ENCODE data around the gene HTT. TPM values are rescaled to one million over a fixed set of nuclear protein-coding genes. Genes with fewer than 3 reads are reported as not detected.
A peak's percentile ranks its signal among the peaks of the same experiment; 100 is the strongest.

Gene HTT
- total RNA-seq, 6 donors from 2014 or later, result 55.4 to 170 (median 81.5) TPM

GRCh38 chr4:3276986-3277385, 202.5 kb downstream of the HTT start:
- DNase-seq (peak in 1 of 2 donors; percentile 10), ATAC-seq (ENCODE audit: low FRiP score in 2 of 2) (no peak)
- Histone ChIP-seq H3K4me3 (no peak overlapping the region), H3K27me3 (no peaks in the 10 kb centered on the region), H3K9me3 (no peaks in the 10 kb centered on the region), H3K27ac (no peak overlapping the region), H3K36me3 (no peaks in the 10 kb centered on the region), H3K4me1 (no peaks in the 10 kb centered on the region)
- 82 to 83% methylated on average over 9 of the region's 9 CpGs for WGBS, 2 donors
- TF ChIP-seq EP300 (IDR thresholded peaks at IDR 0.05) (no peak), POLR2A (IDR thresholded peaks at IDR 0.05) (no peak), POLR2AphosphoS5 (IDR thresholded peaks at IDR 0.05) (no peak)
- TF ChIP-seq, protein P1, sequence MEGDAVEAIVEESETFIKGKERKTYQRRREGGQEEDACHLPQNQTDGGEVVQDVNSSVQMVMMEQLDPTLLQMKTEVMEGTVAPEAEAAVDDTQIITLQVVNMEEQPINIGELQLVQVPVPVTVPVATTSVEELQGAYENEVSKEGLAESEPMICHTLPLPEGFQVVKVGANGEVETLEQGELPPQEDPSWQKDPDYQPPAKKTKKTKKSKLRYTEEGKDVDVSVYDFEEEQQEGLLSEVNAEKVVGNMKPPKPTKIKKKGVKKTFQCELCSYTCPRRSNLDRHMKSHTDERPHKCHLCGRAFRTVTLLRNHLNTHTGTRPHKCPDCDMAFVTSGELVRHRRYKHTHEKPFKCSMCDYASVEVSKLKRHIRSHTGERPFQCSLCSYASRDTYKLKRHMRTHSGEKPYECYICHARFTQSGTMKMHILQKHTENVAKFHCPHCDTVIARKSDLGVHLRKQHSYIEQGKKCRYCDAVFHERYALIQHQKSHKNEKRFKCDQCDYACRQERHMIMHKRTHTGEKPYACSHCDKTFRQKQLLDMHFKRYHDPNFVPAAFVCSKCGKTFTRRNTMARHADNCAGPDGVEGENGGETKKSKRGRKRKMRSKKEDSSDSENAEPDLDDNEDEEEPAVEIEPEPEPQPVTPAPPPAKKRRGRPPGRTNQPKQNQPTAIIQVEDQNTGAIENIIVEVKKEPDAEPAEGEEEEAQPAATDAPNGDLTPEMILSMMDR (IDR thresholded peaks at IDR 0.05), result no peak

DNA sequence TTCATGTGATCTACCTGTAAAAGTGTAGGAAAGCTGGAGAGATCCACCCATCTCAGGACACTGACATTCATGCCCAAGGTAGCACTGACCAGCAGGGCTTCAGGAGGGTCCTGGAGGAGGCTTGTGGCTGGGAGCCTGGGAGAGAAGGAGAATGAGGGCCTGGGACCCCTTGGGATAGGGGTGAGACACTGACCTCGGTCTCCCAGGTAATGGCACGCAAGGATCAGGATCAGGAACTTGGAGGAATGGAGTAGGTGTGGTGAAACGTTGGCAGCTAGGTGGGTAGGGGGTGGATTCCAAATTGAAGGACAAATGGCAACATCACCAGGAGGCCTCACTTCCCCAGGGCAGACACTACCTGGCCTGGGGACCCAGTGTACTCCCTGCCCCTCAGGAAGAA, 206.0 kb downstream of the HTT start:
- H3K4me1 ChIP-seq, result no peaks in the 10 kb centered on the region
- DNase-seq, result no peak
- WGBS, 2 donors, result 73 to 89% methylated on average over 3 of the region's 3 CpGs
- ATAC-seq (ENCODE audit: low FRiP score in 2 of 2), result no peak
- H3K9me3 ChIP-seq, result no peaks in the 10 kb centered on the region
- TF ChIP-seq, protein P1 (IDR thresholded peaks at IDR 0.05), result no peak
- TF ChIP-seq POLR2AphosphoS5 (IDR thresholded peaks at IDR 0.05), result no peak
- no peak for TF ChIP-seq EP300 (IDR thresholded peaks at IDR 0.05)
- TF ChIP-seq POLR2A (IDR thresholded peaks at IDR 0.05), result no peak
- no peak overlapping the region for H3K27ac ChIP-seq
- H3K27me3 ChIP-seq, result no peaks in the 10 kb centered on the region
- no peaks in the 10 kb centered on the region for H3K36me3 ChIP-seq
- no peak overlapping the region for H3K4me3 ChIP-seq

DNA sequence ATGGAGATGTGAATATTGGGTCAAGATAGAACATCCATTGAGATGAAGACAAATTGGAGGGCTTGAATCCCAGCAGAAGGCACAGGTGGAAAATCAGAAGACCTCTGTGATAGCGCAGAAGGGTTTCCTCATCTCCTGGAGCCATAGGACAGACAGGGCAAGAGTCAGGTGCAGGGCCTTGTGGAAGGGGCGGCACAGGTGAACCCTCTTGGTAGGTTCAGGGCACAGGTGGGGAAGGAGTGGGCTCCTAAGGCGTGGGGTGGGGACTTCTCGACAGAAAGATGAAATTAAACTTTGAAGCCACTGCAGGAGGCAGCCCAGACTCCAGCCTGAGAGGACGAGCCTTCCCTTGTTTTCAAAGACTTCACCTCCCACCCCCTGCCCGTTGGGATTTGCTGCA, 209.0 kb downstream of the HTT start:
- H3K27ac ChIP-seq, result no peak overlapping the region
- 80 to 82% methylated on average over 6 of the region's 6 CpGs for WGBS, 2 donors
- no peak overlapping the region for H3K4me3 ChIP-seq
- no peaks in the 10 kb centered on the region for H3K27me3 ChIP-seq
- DNase-seq (no peak), ATAC-seq (ENCODE audit: low FRiP score in 2 of 2) (no peak)
- no peaks in the 10 kb centered on the region for H3K9me3 ChIP-seq
- no peaks in the 10 kb centered on the region for H3K36me3 ChIP-seq
- H3K4me1 ChIP-seq, result peaks cover 0 to 18% (median 2%) of the 10 kb centered on the region in 4 donors
- TF ChIP-seq POLR2A (IDR thresholded peaks at IDR 0.05) (no peak), EP300 (IDR thresholded peaks at IDR 0.05) (no peak), POLR2AphosphoS5 (IDR thresholded peaks at IDR 0.05) (no peak)
- TF ChIP-seq, protein P1 (IDR thresholded peaks at IDR 0.05), result no peak

GRCh38 chr4:3283916-3284315, 209.4 kb downstream of the HTT start:
- H3K9me3 ChIP-seq, result no peaks in the 10 kb centered on the region
- peaks cover 0 to 22% (median 2%) of the 10 kb centered on the region in 4 donors for H3K4me1 ChIP-seq
- H3K36me3 ChIP-seq, result no peaks in the 10 kb centered on the region
- ATAC-seq (ENCODE audit: low FRiP score in 2 of 2) (no peak), DNase-seq (peak in 1 of 2 donors; percentile 8)
- H3K4me3 ChIP-seq, result no peak overlapping the region
- no peak overlapping the region for H3K27ac ChIP-seq
- WGBS, 2 donors, result 83 to 90% methylated on average over 9 to 13 of the region's 13 CpGs
- no peaks in the 10 kb centered on the region for H3K27me3 ChIP-seq
- no peak for TF ChIP-seq POLR2A (IDR thresholded peaks at IDR 0.05)
- TF ChIP-seq POLR2AphosphoS5 (IDR thresholded peaks at IDR 0.05), result no peak
- TF ChIP-seq, protein P1 (IDR thresholded peaks at IDR 0.05), result no peak
- no peak for TF ChIP-seq EP300 (IDR thresholded peaks at IDR 0.05)

All from upper lobe of left lung (tissue), 6 donors.